K562 (cell line): Measurements from ENCODE around the gene GLTPD2.

ENCODE experiments used
- ATF2 ChIP-seq: sonication (generic); formaldehyde crosslinking; IDR thresholded peaks from 2 replicates; pipeline ENCODE4 v1.8.1; 2022; ENCODE audit warnings: missing genetic modification reagents
- MTA1 ChIP-seq: fragments of 450-650 bp; IDR thresholded peaks from 2 replicates; pipeline ENCODE4 v1.6.1; 2017; ENCODE audit warnings: borderline replicate concordance
- NRF1 ChIP-seq, 2 experiments: fragments of 450-650 bp; IDR thresholded peaks in 1 of 2; conservative IDR thresholded peaks in 1 of 2; 2 replicates each; pipeline ENCODE4 v1.6.1; 2014; ENCODE audit warnings: mild to moderate bottlenecking in 2 of 2
- POLR2A ChIP-seq: fragments of 450-650 bp; conservative IDR thresholded peaks from 2 replicates; pipeline ENCODE4 v1.6.1; 2016
- TAF7 ChIP-seq: fragments of 450-650 bp; IDR thresholded peaks from 2 replicates; pipeline ENCODE4 v1.6.1; 2016; ENCODE audit warnings: missing genetic modification characterization, missing compliant biosample characterization
- TSHZ1 ChIP-seq: fragments of 250-450 bp; sonication (Bioruptor Pico); IDR thresholded peaks from 2 replicates; pipeline ENCODE4 v1.4.0; 2020; ENCODE audit warnings: mild to moderate bottlenecking, moderate library complexity
- ZNF274 ChIP-seq: IDR thresholded peaks from 2 replicates; pipeline ENCODE4 v1.6.1; 2011; ENCODE audit warnings: low read depth, mild to moderate bottlenecking, low read length, moderate library complexity, borderline replicate concordance
- TF ChIP-seq, protein P1 (sequence below): sonication (generic); formaldehyde crosslinking; IDR thresholded peaks from 2 replicates; pipeline ENCODE4 v1.8.1; 2023; ENCODE audit warnings: mild to moderate bottlenecking, missing genetic modification reagents
- TF ChIP-seq, protein P2 (sequence below): sonication (generic); formaldehyde crosslinking; IDR thresholded peaks from 2 replicates; pipeline ENCODE4 v1.9.0; 2022; ENCODE audit warnings: mild to moderate bottlenecking, missing genetic modification reagents
- TF ChIP-seq, protein P3 (sequence below): fragments of 250-450 bp; sonication (Bioruptor Pico); IDR thresholded peaks from 2 replicates; pipeline ENCODE4 v1.8.0; 2021; ENCODE audit warnings: mild to moderate bottlenecking, moderate library complexity

DNA sequence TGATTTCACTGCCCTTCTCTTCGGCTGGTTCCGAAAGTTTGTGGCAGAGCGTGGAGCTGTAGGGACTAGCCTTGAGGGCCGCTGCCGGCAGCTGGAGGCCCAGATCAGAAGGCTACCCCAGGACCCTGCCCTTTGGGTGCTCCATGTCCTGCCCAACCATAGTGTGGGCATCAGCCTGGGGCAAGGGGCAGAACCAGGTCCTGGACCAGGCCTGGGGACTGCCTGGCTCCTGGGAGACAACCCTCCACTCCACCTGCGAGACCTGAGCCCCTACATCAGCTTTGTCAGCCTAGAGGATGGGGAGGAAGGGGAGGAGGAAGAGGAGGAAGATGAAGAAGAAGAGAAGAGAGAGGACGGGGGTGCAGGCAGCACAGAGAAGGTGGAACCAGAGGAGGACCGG, 48.2 kb upstream of the GLTPD2 start:
- TF ChIP-seq, protein P1, sequence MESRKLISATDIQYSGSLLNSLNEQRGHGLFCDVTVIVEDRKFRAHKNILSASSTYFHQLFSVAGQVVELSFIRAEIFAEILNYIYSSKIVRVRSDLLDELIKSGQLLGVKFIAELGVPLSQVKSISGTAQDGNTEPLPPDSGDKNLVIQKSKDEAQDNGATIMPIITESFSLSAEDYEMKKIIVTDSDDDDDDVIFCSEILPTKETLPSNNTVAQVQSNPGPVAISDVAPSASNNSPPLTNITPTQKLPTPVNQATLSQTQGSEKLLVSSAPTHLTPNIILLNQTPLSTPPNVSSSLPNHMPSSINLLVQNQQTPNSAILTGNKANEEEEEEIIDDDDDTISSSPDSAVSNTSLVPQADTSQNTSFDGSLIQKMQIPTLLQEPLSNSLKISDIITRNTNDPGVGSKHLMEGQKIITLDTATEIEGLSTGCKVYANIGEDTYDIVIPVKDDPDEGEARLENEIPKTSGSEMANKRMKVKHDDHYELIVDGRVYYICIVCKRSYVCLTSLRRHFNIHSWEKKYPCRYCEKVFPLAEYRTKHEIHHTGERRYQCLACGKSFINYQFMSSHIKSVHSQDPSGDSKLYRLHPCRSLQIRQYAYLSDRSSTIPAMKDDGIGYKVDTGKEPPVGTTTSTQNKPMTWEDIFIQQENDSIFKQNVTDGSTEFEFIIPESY = no peak
- TF ChIP-seq ZNF274 (no peak), MTA1 (no peak), POLR2A (no peak), TAF7 (tag) (no peak), NRF1 (conservative IDR thresholded peaks at IDR 0.05 in 1 of 2, IDR thresholded peaks at IDR 0.05 in 1 of 2) (no peak), TSHZ1 (CRISPR knock-in tag) (no peak), ATF2 (no peak)
- TF ChIP-seq, protein P2, sequence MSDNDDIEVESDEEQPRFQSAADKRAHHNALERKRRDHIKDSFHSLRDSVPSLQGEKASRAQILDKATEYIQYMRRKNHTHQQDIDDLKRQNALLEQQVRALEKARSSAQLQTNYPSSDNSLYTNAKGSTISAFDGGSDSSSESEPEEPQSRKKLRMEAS (CRISPR knock-in tag) = no peak
- TF ChIP-seq, protein P3, sequence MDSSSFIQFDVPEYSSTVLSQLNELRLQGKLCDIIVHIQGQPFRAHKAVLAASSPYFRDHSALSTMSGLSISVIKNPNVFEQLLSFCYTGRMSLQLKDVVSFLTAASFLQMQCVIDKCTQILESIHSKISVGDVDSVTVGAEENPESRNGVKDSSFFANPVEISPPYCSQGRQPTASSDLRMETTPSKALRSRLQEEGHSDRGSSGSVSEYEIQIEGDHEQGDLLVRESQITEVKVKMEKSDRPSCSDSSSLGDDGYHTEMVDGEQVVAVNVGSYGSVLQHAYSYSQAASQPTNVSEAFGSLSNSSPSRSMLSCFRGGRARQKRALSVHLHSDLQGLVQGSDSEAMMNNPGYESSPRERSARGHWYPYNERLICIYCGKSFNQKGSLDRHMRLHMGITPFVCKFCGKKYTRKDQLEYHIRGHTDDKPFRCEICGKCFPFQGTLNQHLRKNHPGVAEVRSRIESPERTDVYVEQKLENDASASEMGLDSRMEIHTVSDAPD (CRISPR knock-in tag) = no peak
